ENCODE data around the gene PSMB8. TPM values are rescaled to one million over a fixed set of nuclear protein-coding genes. Genes with fewer than 3 reads are reported as not detected.

The PSMB8 gene
- total RNA-seq, 1 experiment from 2014 or later = 123 TPM

GRCh38 chr6:32868257-32868788, 24.5 kb upstream of the PSMB8 start:
- H3K36me3 Mint-ChIP-seq (ENCODE audit: insufficient read depth, unreplicated experiment) = no peaks in the 10 kb centered on the region
- peak; percentile 90 for TF ChIP-seq CTCF (IDR thresholded peaks at IDR 0.05; ENCODE audit: unreplicated experiment)
- CTCF ChIA-PET = interaction anchor here (0.5 to 4.4 kb wide), 24 partner anchors 9 to 471 kb away, joined by 3 to 171 read pairs (median 4); partner anchors contain the start of genes HLA-DMA, PSMB8, PSMB9 and TAP1
- intact Hi-C loops (cut with micrococcal nuclease; ENCODE audit: unreplicated experiment) = loop anchor here (1.0 to 10.0 kb wide), 5 partner anchors 30 to 454 kb away; partner anchors contain the start of gene TAP2
- no peaks in the 10 kb centered on the region for H3K9me3 Mint-ChIP-seq (ENCODE audit: low read depth, unreplicated experiment)
- peaks cover 9% of the 10 kb centered on the region for H3K4me1 Mint-ChIP-seq (ENCODE audit: low read depth, unreplicated experiment)
- H3K4me3 Mint-ChIP-seq (ENCODE audit: low read depth, unreplicated experiment) = no peak overlapping the region
- no peak overlapping the region for H3K27ac Mint-ChIP-seq (ENCODE audit: unreplicated experiment)
- no TSS peak for BruUV-seq (replicated peaks)
- H3K27me3 Mint-ChIP-seq (ENCODE audit: unreplicated experiment) = peaks cover 26% of the 10 kb centered on the region
- DNase-seq = peak; percentile 88

GRCh38 chr6:32867554-32868256, 23.9 kb upstream of the PSMB8 start:
- Mint-ChIP-seq H3K9me3 (ENCODE audit: low read depth, unreplicated experiment) (no peaks in the 10 kb centered on the region), H3K4me3 (ENCODE audit: low read depth, unreplicated experiment) (no peak overlapping the region), H3K36me3 (ENCODE audit: insufficient read depth, unreplicated experiment) (no peaks in the 10 kb centered on the region), H3K27me3 (ENCODE audit: unreplicated experiment) (peaks cover 26% of the 10 kb centered on the region), H3K4me1 (ENCODE audit: low read depth, unreplicated experiment) (peaks cover 9% of the 10 kb centered on the region), H3K27ac (ENCODE audit: unreplicated experiment) (no peak overlapping the region)
- no peak for TF ChIP-seq CTCF (IDR thresholded peaks at IDR 0.05; ENCODE audit: unreplicated experiment)
- CTCF ChIA-PET = interaction anchor here (0.6 to 4.4 kb wide), 23 partner anchors 9 to 470 kb away, joined by 3 to 171 read pairs (median 5); partner anchors contain the start of genes HLA-DMA, PSMB8, PSMB9 and TAP1
- no TSS peak for BruUV-seq (replicated peaks)
- DNase-seq = no peak
- intact Hi-C loops (cut with micrococcal nuclease; ENCODE audit: unreplicated experiment) = loop anchor here (1.0 to 10.0 kb wide), 5 partner anchors 29 to 453 kb away; partner anchors contain the start of gene TAP2

- no peak overlapping the region for H3K27ac Mint-ChIP-seq (ENCODE audit: unreplicated experiment)
- no peaks in the 10 kb centered on the region for H3K9me3 Mint-ChIP-seq (ENCODE audit: low read depth, unreplicated experiment)
- H3K36me3 Mint-ChIP-seq (ENCODE audit: insufficient read depth, unreplicated experiment) = no peaks in the 10 kb centered on the region
- no peak for TF ChIP-seq CTCF (IDR thresholded peaks at IDR 0.05; ENCODE audit: unreplicated experiment)
- H3K4me3 Mint-ChIP-seq (ENCODE audit: low read depth, unreplicated experiment) = no peak overlapping the region
- no peak for DNase-seq
- CTCF ChIA-PET = interaction anchor here (1.6 to 4.4 kb wide), 5 partner anchors 10 to 66 kb away, joined by 3 to 171 read pairs (median 31); partner anchors contain the start of genes PSMB9, TAP1 and TAP2
- intact Hi-C loops (cut with micrococcal nuclease; ENCODE audit: unreplicated experiment) = loop anchor here (5.0 to 10.0 kb wide), 3 partner anchors 70 to 452 kb away; no protein-coding TSS in a partner anchor
- BruUV-seq (replicated peaks) = no TSS peak
- H3K27me3 Mint-ChIP-seq (ENCODE audit: unreplicated experiment) = peaks cover 26% of the 10 kb centered on the region
- H3K4me1 Mint-ChIP-seq (ENCODE audit: low read depth, unreplicated experiment) = peaks cover 14% of the 10 kb centered on the region
Observed at GRCh38 chr6:32867022-32867477, 23.2 kb upstream of the PSMB8 start.

GRCh38 chr6:32865724-32866443, 22.0 kb upstream of the PSMB8 start:
- peaks cover 16% of the 10 kb centered on the region for H3K27me3 Mint-ChIP-seq (ENCODE audit: unreplicated experiment)
- intact Hi-C loops (cut with micrococcal nuclease; ENCODE audit: unreplicated experiment) = loop anchor here (5.0 to 10.0 kb wide), 3 partner anchors 69 to 451 kb away; no protein-coding TSS in a partner anchor
- no TSS peak for BruUV-seq (replicated peaks)
- TF ChIP-seq CTCF (IDR thresholded peaks at IDR 0.05; ENCODE audit: unreplicated experiment) = no peak
- H3K4me1 Mint-ChIP-seq (ENCODE audit: low read depth, unreplicated experiment) = peaks cover 25% of the 10 kb centered on the region
- peaks cover 7% of the 10 kb centered on the region for H3K36me3 Mint-ChIP-seq (ENCODE audit: insufficient read depth, unreplicated experiment)
- H3K4me3 Mint-ChIP-seq (ENCODE audit: low read depth, unreplicated experiment) = no peak overlapping the region
- CTCF ChIA-PET = no interaction called here
- DNase-seq = no peak
- no peaks in the 10 kb centered on the region for H3K9me3 Mint-ChIP-seq (ENCODE audit: low read depth, unreplicated experiment)
- no peak overlapping the region for H3K27ac Mint-ChIP-seq (ENCODE audit: unreplicated experiment)
